Esophagus squamous epithelium (tissue), 5 donors: ENCODE measurements around the gene BRMS1L. TPM values are rescaled to one million over a fixed set of nuclear protein-coding genes. Genes with fewer than 3 reads are reported as not detected.
A peak's percentile ranks its signal among the peaks of the same experiment; 100 is the strongest.
"Not testable (repeated sequence)": the region's sequence is repeated elsewhere in the genome, so short reads cannot be mapped to it uniquely, and the experiment has no call there.

Experiments used
- DNase-seq: peaks from one replicate; lab custom pipeline; 2025; lab: John Stamatoyannopoulos, UW
- H3K27ac ChIP-seq, 4 donors: fragments of 200-600 bp; sonication (generic); one replicate each; pipeline ENCODE4 v1.5.1; 2016 to 2019; ENCODE audit warnings: mild to moderate bottlenecking in 1 of 4
- H3K27me3 ChIP-seq, 4 donors: fragments of 200-600 bp; sonication (generic); 1 replicate in 3 of 4; 2 replicates in 1 of 4; pipeline versions ENCODE4 v1.5.1 to v1.6.0; 2017 to 2021; ENCODE audit warnings: antibody characterized with exemption in 1 of 4
- H3K36me3 ChIP-seq, 3 donors: fragments of 200-600 bp; sonication (generic); one replicate each; pipeline ENCODE4 v1.5.1; 2016 to 2019
- H3K4me1 ChIP-seq, 3 donors: fragments of 200-600 bp; sonication (generic); one replicate each; pipeline ENCODE4 v1.5.1; 2017 to 2019
- H3K4me3 ChIP-seq, 4 donors: fragments of 200-600 bp; sonication (generic); 1 replicate in 3 of 4; 2 replicates in 1 of 4; pipeline ENCODE4 v1.5.1; 2016 to 2019; ENCODE audit warnings: mild to moderate bottlenecking in 2 of 4, moderate library complexity in 1 of 4
- H3K9me3 ChIP-seq, 3 donors: fragments of 200-600 bp; sonication (generic); one replicate each; pipeline ENCODE4 v1.5.1; 2016 to 2019
- CTCF ChIP-seq, 6 experiments: fragments of 450-650 bp in 4 of 6; fragments of 200-600 bp in 2 of 6; sonication (generic) in 2 of 6; IDR thresholded peaks; one replicate each; pipeline ENCODE4 v1.5.1; 2016 to 2019; ENCODE audit warnings: antibody characterized with exemption in 6 of 6, mild to moderate bottlenecking in 4 of 6, moderate library complexity in 4 of 6
- POLR2A ChIP-seq, 4 donors: fragments of 450-650 bp; IDR thresholded peaks; one replicate each; pipeline ENCODE4 v1.6.1; 2017; ENCODE audit warnings: antibody characterized with exemption in 4 of 4, mild to moderate bottlenecking in 4 of 4, moderate library complexity in 3 of 4
- WGBS, 2 donors: methylation state at CpG; one replicate each; pipeline ENCODE4 v1.1.5; 2018; 5-methylcytosine and 5-hydroxymethylcytosine counted together
- intact Hi-C: fragments of 100-400 bp; cut with DNase I; formaldehyde crosslinking; loops from one replicate; pipeline ENCODE4 v1.15.0; 2022
- total RNA-seq, 4 donors: library from RNA; depleted of rRNA; stranded (reverse); fragments of >200 nt; gene quantifications; one replicate each; pipeline ENCODE4 v1.1.0, GENCODE V29; 2016
- donor health status: DM: yes; HTN: yes; CAD: no.

Gene BRMS1L
- total RNA-seq, 4 donors from 2014 or later: 2.4 to 9.0 (median 5.3) TPM

GRCh38 chr14:35821564-35822411, 4.3 kb upstream of the BRMS1L start:
- 22 to 27% methylated on average over 7 of the region's 7 CpGs for WGBS, 2 donors
- Histone ChIP-seq H3K27ac (peak overlapping the region in 2 of 4 donors; percentile 37 to 51), H3K36me3 (no peaks in the 10 kb centered on the region), H3K9me3 (no peaks in the 10 kb centered on the region), H3K4me1 (peaks cover 4 to 37% (median 11%) of the 10 kb centered on the region in 3 donors), H3K27me3 (no peaks in the 10 kb centered on the region), H3K4me3 (no peak overlapping the region)
- peak; percentile 44 to 76 (median 62) for TF ChIP-seq CTCF (IDR thresholded peaks at IDR 0.05)
- no peak for TF ChIP-seq POLR2A (IDR thresholded peaks at IDR 0.05)
- intact Hi-C loops: no loop called here
- no peak for DNase-seq

GRCh38 chr14:35822501-35822900, 3.6 kb upstream of the BRMS1L start:
- intact Hi-C loops: no loop called here
- H3K9me3 ChIP-seq: no peaks in the 10 kb centered on the region
- H3K27ac ChIP-seq: peak overlapping the region in 3 of 4 donors; percentile 37 to 51 (median 42)
- H3K4me3 ChIP-seq: no peak overlapping the region
- peaks cover 9 to 43% (median 11%) of the 10 kb centered on the region in 3 donors for H3K4me1 ChIP-seq
- TF ChIP-seq CTCF (IDR thresholded peaks at IDR 0.05) (no peak), POLR2A (IDR thresholded peaks at IDR 0.05) (no peak)
- 30 to 35% methylated on average over 3 of the region's 3 CpGs for WGBS, 2 donors
- DNase-seq: no peak
- H3K36me3 ChIP-seq: no peaks in the 10 kb centered on the region
- no peaks in the 10 kb centered on the region for H3K27me3 ChIP-seq

GRCh38 chr14:35824446-35825165, 1.5 kb upstream of the BRMS1L start:
- H3K27me3 ChIP-seq, H3K9me3 ChIP-seq, DNase-seq, intact Hi-C loops, H3K36me3 ChIP-seq, H3K27ac ChIP-seq: not testable (repeated sequence)
- H3K4me3 ChIP-seq: peak overlapping the region in 3 of 4 donors; percentile 76 to 98 (median 79)
- WGBS, 2 donors: no CpG with 5 or more reads among the region's 55 CpGs
- peaks cover 10 to 50% (median 11%) of the 10 kb centered on the region in 3 donors for H3K4me1 ChIP-seq

- intact Hi-C loops: no loop called here
- 0% methylated on average over 5 of the region's 6 CpGs for WGBS, 2 donors
- Histone ChIP-seq H3K9me3 (no peaks in the 10 kb centered on the region), H3K4me3 (peak overlapping the region; percentile 73 to 98 (median 78)), H3K4me1 (peaks cover 7 to 43% (median 11%) of the 10 kb centered on the region in 3 donors), H3K36me3 (no peaks in the 10 kb centered on the region), H3K27ac (peak overlapping the region; percentile 93 to 100 (median 99)), H3K27me3 (no peaks in the 10 kb centered on the region)
- DNase-seq: no peak
- no peak for TF ChIP-seq CTCF (IDR thresholded peaks at IDR 0.05)
These were observed 245 bp upstream of the BRMS1L start for GRCh38 chr14:35825968-35826217.

- TF ChIP-seq POLR2A (IDR thresholded peaks at IDR 0.05) (no peak), CTCF (IDR thresholded peaks at IDR 0.05) (no peak)
- DNase-seq: no peak
- peaks cover 0 to 8% (median 0%) of the 10 kb centered on the region in 3 donors for H3K36me3 ChIP-seq
- H3K4me3 ChIP-seq: peak overlapping the region; percentile 73 to 98 (median 78)
- peak overlapping the region; percentile 93 to 100 (median 99) for H3K27ac ChIP-seq
- intact Hi-C loops: no loop called here
- 1 to 3% methylated on average over 10 to 11 of the region's 11 CpGs for WGBS, 2 donors
- H3K27me3 ChIP-seq: no peaks in the 10 kb centered on the region
- H3K9me3 ChIP-seq: no peaks in the 10 kb centered on the region
- peaks cover 7 to 36% (median 11%) of the 10 kb centered on the region in 3 donors for H3K4me1 ChIP-seq
These were observed 846 bp downstream of the BRMS1L start for GRCh38 chr14:35826952-35827416.
